Left cardiac atrium (tissue), 4 donors: ENCODE data around the gene NEURL1. TPM values are rescaled to one million over a fixed set of nuclear protein-coding genes. Genes with fewer than 3 reads are reported as not detected.
"Not testable (repeated sequence)": the region's sequence is repeated elsewhere in the genome, so short reads cannot be mapped to it uniquely, and the experiment has no call there.

Experiments used
- ATAC-seq, 2 donors: fragments of 200-7000 bp; cut with Tn5 transposase; one replicate each; pipeline ENCODE4 v1.9.1; 2020; ENCODE audit warnings: mild to moderate bottlenecking in 2 of 2, moderate library complexity in 2 of 2
- DNase-seq: peaks from one replicate; pipeline ENCODE4 v3.0.0-alpha.2; 2020
- intact Hi-C, 2 donors: fragments of 100-400 bp; cut with DNase I; formaldehyde crosslinking; loops; one replicate each; pipeline versions ENCODE4 v1.14.1 to v1.15.1; 2022 to 2023
- total RNA-seq, 2 donors: library from RNA; stranded (reverse); fragmentation: NEBNext Ultra II Directional; extraction: Animal tissue kit (Norgen Biotek cat#: 25700); gene quantifications; one replicate each; pipeline ENCODE4 v1.2.1, GENCODE V29; 2021
- donor health status: DM: no; HTN: yes; CAD: no.
- donor health status: DM: no; HTN: yes; CAD: no; lungs with severe emphysema.
- donor health status: DM: yes; HTN: yes; CAD: no.
- donor health status: Dilated cardiomyopathy.

The NEURL1 gene
- total RNA-seq, 2 donors from 2014 or later = 0.12 to 0.39 TPM

DNA sequence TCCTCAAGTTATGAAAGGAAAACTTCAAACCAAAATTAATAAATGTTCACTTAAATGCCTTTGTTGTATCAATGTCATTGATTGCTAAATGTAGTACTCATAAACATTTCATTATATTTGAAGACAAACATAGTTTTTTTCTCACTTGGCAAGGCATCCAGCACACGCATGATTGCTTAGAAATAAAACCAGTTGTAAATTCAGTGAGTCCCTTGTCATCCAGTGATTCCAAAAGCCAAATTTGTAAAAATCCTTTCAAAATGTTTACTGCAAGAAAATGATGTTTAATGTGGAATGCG lies 6.1 kb upstream of the NEURL1 start:
- intact Hi-C loops = loop anchor here in 1 of 2 donors (5.0 kb wide), 1 partner anchor 70 kb away; no protein-coding TSS in a partner anchor
- ATAC-seq = no peak
- no peak for DNase-seq

- ATAC-seq = no peak
- no peak for DNase-seq
- intact Hi-C loops = no loop called here
Observed at GRCh38 chr10:103490986-103491314, 2.6 kb upstream of the NEURL1 start.

GRCh38 chr10:103491729-103492364 lies 1.7 kb upstream of the NEURL1 start:
- DNase-seq (no peak), ATAC-seq (peak; percentile 70 to 82)
- intact Hi-C loops = no loop called here

GRCh38 chr10:103492655-103493261 lies 747 bp upstream of the NEURL1 start:
- intact Hi-C loops = no loop called here
- ATAC-seq = no peak
- DNase-seq = no peak

- intact Hi-C loops = no loop called here
- DNase-seq = no peak
- peak; percentile 24 to 31 for ATAC-seq
Observed at GRCh38 chr10:103493916-103494877, 692 bp downstream of the NEURL1 start.

DNA sequence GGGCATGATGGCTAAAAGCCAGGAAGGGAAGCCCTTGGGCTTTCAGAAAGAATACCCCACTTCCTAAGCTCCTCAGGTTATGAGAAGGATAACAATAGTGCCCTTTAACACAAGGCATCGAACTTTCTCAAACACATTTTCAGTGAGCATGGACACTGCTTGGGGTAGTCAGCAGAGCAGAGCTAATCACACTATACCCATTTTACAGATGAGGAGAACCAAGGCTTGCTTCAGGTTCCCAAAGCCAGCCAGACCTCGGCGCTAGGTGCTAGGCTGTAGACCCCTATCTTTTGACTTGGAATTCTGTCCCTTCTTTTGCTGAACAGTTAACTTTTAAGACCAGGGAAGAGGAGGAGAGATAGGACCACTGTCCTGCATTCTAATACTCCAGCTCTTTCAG lies 1.8 kb downstream of the NEURL1 start:
- DNase-seq = no peak
- intact Hi-C loops = no loop called here

DNA sequence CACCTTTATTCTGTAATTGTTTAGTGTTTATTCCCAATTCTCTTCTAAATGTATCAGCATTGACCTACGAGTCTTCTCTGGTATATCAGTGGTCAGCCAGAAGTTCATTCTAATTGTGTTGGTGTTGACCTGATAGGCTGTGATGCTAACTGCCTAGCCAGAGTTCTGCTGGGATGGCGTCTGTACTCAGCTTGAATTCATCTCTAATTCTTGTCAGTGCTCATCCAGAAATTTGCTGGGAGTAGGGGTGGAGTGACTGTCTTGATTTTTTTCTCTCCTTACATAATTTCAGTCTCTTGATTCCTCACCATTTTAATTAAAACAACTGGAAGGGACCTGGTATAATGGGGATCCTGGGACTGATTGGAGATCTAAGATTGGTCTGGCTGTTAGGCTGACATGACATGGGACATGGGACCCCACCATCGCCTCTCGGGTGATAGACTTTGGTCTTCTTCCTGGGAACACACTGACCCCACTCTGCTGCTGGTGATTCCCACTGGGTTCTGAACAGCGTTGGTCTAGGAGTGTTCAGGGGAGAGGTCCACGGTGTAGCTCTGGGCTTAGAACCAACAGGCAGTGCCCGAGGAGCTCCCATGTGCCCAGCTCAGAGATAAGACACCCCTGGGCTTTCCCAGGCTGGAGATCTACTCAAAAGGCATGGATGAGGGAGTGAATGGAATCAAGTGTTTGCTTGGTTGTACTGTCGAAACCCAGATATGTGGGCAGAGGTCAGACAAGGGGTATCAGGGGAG lies 3.8 kb downstream of the NEURL1 start:
- intact Hi-C loops = no loop called here
- no peak for ATAC-seq
- no peak for DNase-seq

More for the DNA sequence above, 1.8 kb downstream of the NEURL1 start:
- ATAC-seq = no peak

DNA sequence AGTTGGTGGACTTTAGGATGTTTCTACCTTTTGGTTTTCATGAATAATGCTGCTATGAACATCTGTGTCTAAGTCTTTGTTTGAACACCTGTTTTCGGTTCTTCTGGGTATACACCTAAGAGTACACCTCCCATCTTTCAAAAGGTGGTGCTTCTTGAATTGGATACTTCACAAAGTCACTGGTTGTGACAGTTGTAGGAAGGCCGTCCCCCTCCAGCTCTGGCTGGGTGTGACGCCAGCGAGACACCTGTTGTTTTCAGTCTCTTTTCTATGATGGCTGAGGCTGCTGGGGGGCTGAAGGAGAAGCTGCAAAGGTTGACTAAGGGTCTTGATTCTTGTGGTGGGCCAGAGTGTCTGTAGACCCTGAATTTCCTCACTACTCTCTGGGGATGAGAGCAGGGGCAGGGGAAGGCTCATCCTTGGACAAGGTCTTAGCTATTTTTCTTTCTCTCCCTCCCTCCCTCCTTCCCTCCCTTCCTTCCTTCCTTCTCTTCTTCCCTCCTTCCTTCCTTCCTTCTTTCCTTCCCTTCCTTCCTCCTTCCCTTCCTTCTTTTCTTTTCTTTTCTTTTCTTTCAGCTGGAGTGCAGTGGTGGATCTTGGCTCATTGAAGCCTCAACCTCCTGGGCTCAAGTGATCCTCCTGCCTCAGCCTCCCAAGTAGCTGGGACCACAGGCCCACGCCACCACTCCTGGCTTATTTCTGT lies 5.6 kb downstream of the NEURL1 start:
- ATAC-seq = no peak
- DNase-seq = no peak
- intact Hi-C loops = no loop called here

DNA sequence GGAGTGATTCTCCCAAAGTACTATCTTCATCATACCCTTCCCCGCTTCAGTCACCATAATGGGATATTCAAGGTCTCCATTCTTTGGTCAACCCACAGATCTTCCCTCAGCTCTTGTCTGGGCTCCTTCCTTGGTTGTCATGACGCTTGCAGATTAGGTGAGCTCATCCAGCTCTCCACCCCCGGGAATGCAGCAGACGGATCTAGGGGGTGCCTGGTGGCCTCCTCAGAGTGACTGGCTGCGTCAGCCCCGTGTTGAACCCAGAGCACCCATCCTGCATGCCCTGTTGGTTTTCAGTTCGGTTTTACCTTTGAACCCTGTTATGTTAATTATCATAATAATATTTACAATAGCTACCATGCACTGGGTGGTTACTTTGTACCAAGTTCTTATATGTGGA lies 6.4 kb downstream of the NEURL1 start:
- ATAC-seq = no peak
- intact Hi-C loops = no loop called here

GRCh38 chr10:103500481-103500880 lies 7.0 kb downstream of the NEURL1 start:
- no peak for ATAC-seq
- DNase-seq = no peak
- intact Hi-C loops = no loop called here

More for the DNA sequence above, 6.4 kb downstream of the NEURL1 start:
- DNase-seq = no peak

GRCh38 chr10:103501186-103501585 lies 7.7 kb downstream of the NEURL1 start:
- DNase-seq (no peak), ATAC-seq (no peak)
- intact Hi-C loops = no loop called here

- intact Hi-C loops = no loop called here
- no peak for DNase-seq
Observed at GRCh38 chr10:103502849-103503660, 9.6 kb downstream of the NEURL1 start.

DNA sequence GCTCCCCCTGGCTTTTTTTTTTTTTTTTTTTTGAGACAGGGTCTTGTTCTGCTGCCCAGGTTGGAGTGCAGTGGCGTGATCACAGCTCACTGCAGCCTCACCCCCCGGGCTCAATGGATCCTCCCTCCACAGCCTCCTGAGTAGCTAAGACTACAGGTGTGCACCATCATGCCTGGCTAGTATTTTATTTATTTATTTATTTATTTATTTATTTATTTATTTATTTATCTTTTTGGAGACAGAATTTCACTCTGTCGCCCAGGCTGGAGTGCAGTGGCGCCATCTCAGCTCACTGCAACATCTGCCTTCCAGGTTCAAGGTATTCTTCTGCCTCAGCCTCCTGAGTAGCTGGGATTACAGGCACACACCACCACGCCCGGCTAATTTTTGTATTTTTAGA lies 10.3 kb downstream of the NEURL1 start:
- ATAC-seq, intact Hi-C loops, DNase-seq: not testable (repeated sequence)

More at GRCh38 chr10:103502849-103503660, 9.6 kb downstream of the NEURL1 start:
- no peak for ATAC-seq

GRCh38 chr10:103504181-103504783 lies 10.8 kb downstream of the NEURL1 start:
- peak; percentile 56 to 78 for ATAC-seq
- intact Hi-C loops = no loop called here
- no peak for DNase-seq

- ATAC-seq (no peak), DNase-seq (no peak)
- intact Hi-C loops = no loop called here
Observed at GRCh38 chr10:103506061-103506460, 12.6 kb downstream of the NEURL1 start.

DNA sequence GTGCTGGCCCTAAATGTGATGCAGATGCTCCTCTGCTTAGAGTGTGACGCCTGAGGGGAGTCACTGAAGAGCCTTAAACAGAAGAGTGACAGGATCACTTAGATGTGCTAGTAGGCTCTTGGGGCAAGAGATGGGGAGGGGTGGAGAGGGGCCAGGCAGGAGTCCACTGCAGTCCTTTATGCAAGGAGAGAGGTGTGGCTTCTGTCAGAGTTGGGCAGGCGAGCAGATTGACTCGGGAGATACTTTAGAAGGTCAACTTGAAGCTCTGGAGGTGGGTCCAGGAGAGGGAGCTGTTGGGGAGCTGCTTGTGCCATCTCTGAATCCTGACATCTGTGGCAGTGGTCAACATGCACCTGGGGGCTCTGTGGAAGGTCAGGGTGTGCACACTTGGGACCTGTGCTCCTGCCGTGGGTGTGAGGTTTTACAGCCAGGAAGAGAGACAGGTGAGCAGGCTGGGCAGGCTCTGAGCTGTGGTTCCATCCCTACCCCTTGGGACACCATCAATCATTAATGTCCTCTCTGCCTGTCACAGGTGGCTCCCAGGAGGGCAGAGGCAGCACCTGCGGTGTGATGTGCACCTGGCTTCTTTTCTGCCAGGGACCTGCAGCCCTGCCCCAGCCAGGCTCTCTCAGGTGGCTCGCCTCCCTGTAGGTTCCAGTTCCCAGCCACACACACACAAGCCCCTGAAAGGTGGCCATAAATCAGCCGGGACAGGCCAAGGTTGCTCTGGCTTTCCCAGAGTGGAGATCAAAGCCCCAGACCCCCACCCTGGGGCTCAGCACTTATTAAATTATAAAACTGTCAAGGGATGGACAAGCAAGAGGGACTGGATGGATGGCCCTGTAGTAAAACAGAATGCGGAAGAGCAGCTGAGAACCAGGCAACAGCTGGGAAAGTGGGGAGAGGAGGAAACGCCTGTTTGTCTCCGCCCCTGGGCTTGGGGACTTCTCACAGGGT lies 14.0 kb downstream of the NEURL1 start:
- DNase-seq = no peak
- intact Hi-C loops = no loop called here
- ATAC-seq = no peak
